H1 (cell line): ENCODE results near the gene DAGLA. TPM values are rescaled to one million over a fixed set of nuclear protein-coding genes. Genes with fewer than 3 reads are reported as not detected.

Source experiments
- ASH2L ChIP-seq: fragments of 200-600, 300-600 bp; sonication (generic); IDR thresholded peaks from one replicate; pipeline ENCODE4 v1.7.1; 2017; ENCODE audit warnings: low read length
- JUND ChIP-seq: IDR thresholded peaks from 2 replicates; pipeline ENCODE4 v1.6.1; 2011; ENCODE audit warnings: mild to moderate bottlenecking, improper control_type of control experiment, low read length
- polyA plus RNA-seq, 7 experiments: library from polyadenylated mRNA; depleted of rRNA in 3 of 7; stranded (reverse) in 5 of 7; unstranded in 2 of 7; fragments of >200 nt in 5 of 7; fragments of 200-250 nt in 2 of 7; gene quantifications; 1 replicate in 5 of 7; 2 replicates in 1 of 7; 4 replicates in 1 of 7; pipeline versions ENCODE4 v1.2.1 to v1.2.3, GENCODE V29; 2011 to 2013; ENCODE audit warnings: missing spikeins in 2 of 7, mixed read lengths in 2 of 7
- total RNA-seq: library from RNA; stranded (reverse); fragmentation: NEBNext Ultra II Directional; extraction: Animal tissue kit (Norgen Biotek cat#: 25700); gene quantifications from 2 replicates; pipeline ENCODE4 v1.2.1, GENCODE V29; 2021
- TF ChIP-seq, protein P1 (sequence below), 3 experiments: IDR thresholded peaks; 1 replicate in 2 of 3; 2 replicates in 1 of 3; pipeline versions ENCODE4 v1.5.1 to v1.6.1; 2011; ENCODE audit warnings: low read length in 3 of 3, mild to moderate bottlenecking in 3 of 3, inconsistent platforms in 2 of 3, low read depth in 1 of 3, moderate library complexity in 1 of 3; ENCODE audit not compliant: insufficient read depth in 1 of 3; ENCODE audit errors: control extremely low read depth in 1 of 3

Gene DAGLA
- total and polyA plus RNA-seq, 2 of the 8 experiments (the other 6 are each of a cell fraction or from before 2014, with no cell fraction given), result 3.6 to 6.6 TPM

DNA sequence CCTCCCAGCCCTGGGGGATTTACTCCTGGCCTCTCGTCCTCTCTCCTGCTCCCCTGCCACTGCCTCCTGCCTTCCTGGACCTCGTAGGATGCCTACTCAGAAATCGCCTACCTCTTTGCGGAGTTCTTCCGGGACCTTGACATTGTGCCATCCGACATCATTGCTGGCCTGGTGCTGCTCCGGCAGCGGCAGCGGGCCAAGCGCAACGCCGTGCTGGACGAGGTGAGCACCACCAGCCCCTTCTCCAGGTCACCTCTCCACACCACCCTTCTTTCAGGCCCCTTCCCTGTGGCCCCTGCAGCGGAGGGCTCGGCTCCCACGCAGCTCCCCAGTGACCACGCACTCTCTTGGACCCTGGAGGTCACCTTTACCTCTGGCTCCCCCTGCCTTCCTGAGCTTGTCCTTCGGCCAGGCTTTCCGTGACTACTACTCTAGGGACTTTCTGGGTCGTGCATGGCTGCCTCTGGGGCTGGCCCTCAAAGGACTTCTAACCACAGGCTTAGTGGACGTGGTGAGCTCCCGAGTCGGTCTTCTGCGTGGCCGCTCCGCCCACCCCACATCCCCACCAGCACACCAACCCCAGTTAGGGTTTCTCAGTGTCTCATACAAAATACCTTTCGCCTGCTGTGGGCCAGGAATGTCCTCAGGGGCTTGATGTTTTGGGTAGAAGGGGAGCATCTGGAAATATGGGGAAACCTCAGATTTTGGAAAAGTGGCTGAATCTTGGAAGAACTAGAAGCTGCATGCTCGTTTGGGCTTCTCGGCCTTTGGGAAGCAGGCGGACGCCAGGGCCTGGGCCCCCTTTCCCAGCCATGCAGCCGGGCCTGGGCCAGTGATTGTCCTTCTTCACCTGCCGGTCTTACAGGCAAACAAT, 48.1 kb downstream of the DAGLA start (continued):
- TF ChIP-seq, protein P1, sequence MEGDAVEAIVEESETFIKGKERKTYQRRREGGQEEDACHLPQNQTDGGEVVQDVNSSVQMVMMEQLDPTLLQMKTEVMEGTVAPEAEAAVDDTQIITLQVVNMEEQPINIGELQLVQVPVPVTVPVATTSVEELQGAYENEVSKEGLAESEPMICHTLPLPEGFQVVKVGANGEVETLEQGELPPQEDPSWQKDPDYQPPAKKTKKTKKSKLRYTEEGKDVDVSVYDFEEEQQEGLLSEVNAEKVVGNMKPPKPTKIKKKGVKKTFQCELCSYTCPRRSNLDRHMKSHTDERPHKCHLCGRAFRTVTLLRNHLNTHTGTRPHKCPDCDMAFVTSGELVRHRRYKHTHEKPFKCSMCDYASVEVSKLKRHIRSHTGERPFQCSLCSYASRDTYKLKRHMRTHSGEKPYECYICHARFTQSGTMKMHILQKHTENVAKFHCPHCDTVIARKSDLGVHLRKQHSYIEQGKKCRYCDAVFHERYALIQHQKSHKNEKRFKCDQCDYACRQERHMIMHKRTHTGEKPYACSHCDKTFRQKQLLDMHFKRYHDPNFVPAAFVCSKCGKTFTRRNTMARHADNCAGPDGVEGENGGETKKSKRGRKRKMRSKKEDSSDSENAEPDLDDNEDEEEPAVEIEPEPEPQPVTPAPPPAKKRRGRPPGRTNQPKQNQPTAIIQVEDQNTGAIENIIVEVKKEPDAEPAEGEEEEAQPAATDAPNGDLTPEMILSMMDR (IDR thresholded peaks at IDR 0.05; ENCODE audit: control extremely low read depth in 1 of 3, insufficient read depth in 1 of 3, low read depth in 1 of 3, low read length in 3 of 3), result peak; percentile 27 to 34 (median 28); a peak in 3 of 4 replicates
- TF ChIP-seq JUND (no peak), ASH2L (no peak)
